Parathyroid adenoma (tissue), 2 donors: Measurements from ENCODE around the gene FRMD4A.
A peak's percentile ranks its signal among the peaks of the same experiment; 100 is the strongest.

Experiments
- H2AFZ ChIP-seq: fragments of 300-600 bp; sonication (generic); one replicate; pipeline ENCODE4 v1.7.0; 2017; ENCODE audit warnings: antibody characterized with exemption, mild to moderate bottlenecking
- H3K27ac ChIP-seq: fragments of 300-600 bp; sonication (generic); one replicate; pipeline ENCODE4 v1.7.0; 2017
- H3K27me3 ChIP-seq: fragments of 300-600 bp; sonication (generic); one replicate; pipeline ENCODE4 v1.7.0; 2017; ENCODE audit warnings: low read length; ENCODE audit not compliant: control insufficient read depth, insufficient read depth
- H3K36me3 ChIP-seq: fragments of 300-600 bp; sonication (generic); one replicate; pipeline ENCODE4 v1.7.0; 2017; ENCODE audit warnings: low read length; ENCODE audit not compliant: control insufficient read depth, insufficient read depth
- H3K4me1 ChIP-seq: fragments of 300-600 bp; sonication (generic); one replicate; pipeline ENCODE4 v1.7.0; 2017; ENCODE audit warnings: control low read depth
- H3K4me2 ChIP-seq: fragments of 300-600 bp; sonication (generic); one replicate; pipeline ENCODE4 v1.7.0; 2017; ENCODE audit warnings: low read length
- H3K4me3 ChIP-seq: fragments of 300-600 bp; sonication (generic); one replicate; pipeline ENCODE4 v1.7.0; 2017; ENCODE audit warnings: low read depth, low read length
- H3K79me2 ChIP-seq: fragments of 300-600 bp; sonication (generic); one replicate; pipeline ENCODE4 v1.7.0; 2017; ENCODE audit warnings: control low read depth
- H3K9ac ChIP-seq: fragments of 300-600 bp; sonication (generic); one replicate; pipeline ENCODE4 v1.7.0; 2017; ENCODE audit warnings: mild to moderate bottlenecking
- H3K9me3 ChIP-seq: fragments of 300-600 bp; sonication (generic); one replicate; pipeline ENCODE4 v1.7.0; 2017; ENCODE audit warnings: low read length; ENCODE audit not compliant: control insufficient read depth
- TF ChIP-seq, protein P1 (sequence below): fragments of 300-600 bp; sonication (generic); IDR thresholded peaks from one replicate; pipeline ENCODE4 v1.7.0; 2017; ENCODE audit warnings: antibody characterized with exemption, mild to moderate bottlenecking
- donor health status: primary hyperparathyroidism.

The FRMD4A gene

DNA sequence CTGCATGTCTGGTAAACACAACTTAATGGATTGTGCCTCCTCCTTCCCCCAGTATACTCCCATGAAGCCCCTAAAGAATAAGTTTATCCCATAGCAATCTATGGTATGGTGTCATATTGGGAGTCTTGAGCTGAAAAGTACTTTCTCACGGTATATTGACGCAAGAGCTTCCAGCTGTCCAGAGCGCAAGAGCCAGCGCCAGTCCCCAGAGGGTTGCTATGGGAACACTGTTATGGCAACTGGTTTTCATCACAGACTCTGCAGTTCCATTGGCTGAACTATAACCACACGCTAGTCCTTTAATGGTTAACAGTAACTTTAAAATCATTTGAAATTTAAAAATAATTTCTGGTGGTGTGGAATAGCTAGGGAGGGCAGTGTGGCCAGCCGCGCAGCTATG lies 697.0 kb downstream of the FRMD4A start:
- Histone ChIP-seq H3K79me2 (no peaks in the 10 kb centered on the region), H2AFZ (no peak overlapping the region), H3K4me1 (no peaks in the 10 kb centered on the region), H3K27ac (peak overlapping the region; percentile 59), H3K36me3 (no peaks in the 10 kb centered on the region), H3K27me3 (no peaks in the 10 kb centered on the region), H3K4me3 (no peak overlapping the region), H3K4me2 (no peak overlapping the region), H3K9ac (no peak overlapping the region), H3K9me3 (no peaks in the 10 kb centered on the region)
- TF ChIP-seq, protein P1, sequence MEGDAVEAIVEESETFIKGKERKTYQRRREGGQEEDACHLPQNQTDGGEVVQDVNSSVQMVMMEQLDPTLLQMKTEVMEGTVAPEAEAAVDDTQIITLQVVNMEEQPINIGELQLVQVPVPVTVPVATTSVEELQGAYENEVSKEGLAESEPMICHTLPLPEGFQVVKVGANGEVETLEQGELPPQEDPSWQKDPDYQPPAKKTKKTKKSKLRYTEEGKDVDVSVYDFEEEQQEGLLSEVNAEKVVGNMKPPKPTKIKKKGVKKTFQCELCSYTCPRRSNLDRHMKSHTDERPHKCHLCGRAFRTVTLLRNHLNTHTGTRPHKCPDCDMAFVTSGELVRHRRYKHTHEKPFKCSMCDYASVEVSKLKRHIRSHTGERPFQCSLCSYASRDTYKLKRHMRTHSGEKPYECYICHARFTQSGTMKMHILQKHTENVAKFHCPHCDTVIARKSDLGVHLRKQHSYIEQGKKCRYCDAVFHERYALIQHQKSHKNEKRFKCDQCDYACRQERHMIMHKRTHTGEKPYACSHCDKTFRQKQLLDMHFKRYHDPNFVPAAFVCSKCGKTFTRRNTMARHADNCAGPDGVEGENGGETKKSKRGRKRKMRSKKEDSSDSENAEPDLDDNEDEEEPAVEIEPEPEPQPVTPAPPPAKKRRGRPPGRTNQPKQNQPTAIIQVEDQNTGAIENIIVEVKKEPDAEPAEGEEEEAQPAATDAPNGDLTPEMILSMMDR = no peak

GRCh38 chr10:13632884-13633440 lies 697.8 kb downstream of the FRMD4A start:
- Histone ChIP-seq H3K4me1 (no peaks in the 10 kb centered on the region), H3K79me2 (no peaks in the 10 kb centered on the region), H3K4me3 (no peak overlapping the region), H3K9me3 (no peaks in the 10 kb centered on the region), H2AFZ (no peak overlapping the region), H3K27ac (peak overlapping the region; percentile 35), H3K27me3 (no peaks in the 10 kb centered on the region), H3K4me2 (no peak overlapping the region), H3K9ac (no peak overlapping the region), H3K36me3 (no peaks in the 10 kb centered on the region)
- TF ChIP-seq, protein P1 = no peak

- Histone ChIP-seq H3K4me3 (no peak overlapping the region), H3K79me2 (no peaks in the 10 kb centered on the region), H2AFZ (no peak overlapping the region), H3K9me3 (no peaks in the 10 kb centered on the region), H3K4me1 (no peaks in the 10 kb centered on the region), H3K4me2 (no peak overlapping the region), H3K27ac (peak overlapping the region; percentile 35), H3K27me3 (no peaks in the 10 kb centered on the region), H3K9ac (no peak overlapping the region), H3K36me3 (no peaks in the 10 kb centered on the region)
- TF ChIP-seq, protein P1 = no peak
Measured at GRCh38 chr10:13632440-13632839, 698.3 kb downstream of the FRMD4A start.

- no peak overlapping the region for H3K4me3 ChIP-seq
- no peaks in the 10 kb centered on the region for H3K27me3 ChIP-seq
- H3K9ac ChIP-seq = no peak overlapping the region
- H3K36me3 ChIP-seq = no peaks in the 10 kb centered on the region
- no peak overlapping the region for H2AFZ ChIP-seq
- H3K9me3 ChIP-seq = no peaks in the 10 kb centered on the region
- H3K4me1 ChIP-seq = no peaks in the 10 kb centered on the region
- TF ChIP-seq, protein P1 = no peak
- H3K4me2 ChIP-seq = no peak overlapping the region
- no peak overlapping the region for H3K27ac ChIP-seq
- no peaks in the 10 kb centered on the region for H3K79me2 ChIP-seq
Measured at GRCh38 chr10:13631594-13631993, 699.1 kb downstream of the FRMD4A start.

- Histone ChIP-seq H3K79me2 (no peaks in the 10 kb centered on the region), H3K27ac (no peak overlapping the region), H3K4me1 (no peaks in the 10 kb centered on the region), H3K27me3 (no peaks in the 10 kb centered on the region), H3K36me3 (no peaks in the 10 kb centered on the region), H2AFZ (no peak overlapping the region), H3K9me3 (no peaks in the 10 kb centered on the region), H3K4me2 (no peak overlapping the region), H3K4me3 (no peak overlapping the region), H3K9ac (no peak overlapping the region)
- TF ChIP-seq, protein P1 = no peak
Measured at GRCh38 chr10:13630231-13630630, 700.5 kb downstream of the FRMD4A start.
